Measurements from ENCODE around the gene TIPARP. TPM values are rescaled to one million over a fixed set of nuclear protein-coding genes. Genes with fewer than 3 reads are reported as not detected.

TIPARP gene
- total and polyA plus RNA-seq, 2 experiments from 2014 or later = 4.5 to 6.9 TPM

DNA sequence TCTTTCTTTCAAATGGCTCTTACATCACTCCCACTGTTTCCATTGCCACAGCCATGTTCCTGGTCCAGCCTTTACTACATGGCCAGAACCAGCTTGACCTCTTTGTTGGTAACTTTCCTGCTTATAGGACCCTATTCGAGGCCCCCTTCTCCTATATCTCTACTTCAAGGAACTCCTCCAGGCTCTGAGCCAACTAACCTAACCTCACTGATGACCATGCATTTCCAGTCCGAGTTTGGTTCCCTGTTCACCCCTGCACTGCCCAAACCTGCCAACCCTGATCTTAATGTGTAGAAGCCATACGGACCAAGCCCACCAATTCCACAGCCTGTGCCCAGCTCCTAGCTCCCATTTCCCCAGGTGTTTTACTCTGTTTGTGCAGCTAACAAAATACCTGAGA is 38.4 kb upstream of the TIPARP start:
- Histone ChIP-seq H3K9me2 (ENCODE audit: insufficient read depth) (no peaks in the 10 kb centered on the region; the same call in 1 of the 2 replicates), H3K4me1 (ENCODE audit: insufficient read depth) (no peaks in the 10 kb centered on the region), H3K36me3 (ENCODE audit: insufficient read depth) (no peaks in the 10 kb centered on the region), H3K27me3 (ENCODE audit: insufficient read depth) (no peaks in the 10 kb centered on the region), H2AFZ (0 out of 2 replicates have a peak overlapping the region, but pooled peaks have one; percentile 23), H3K79me2 (replicated peaks; ENCODE audit: insufficient read depth) (no peaks in the 10 kb centered on the region), H3F3A (replicated peaks; ENCODE audit: low read depth) (no peaks in the 10 kb centered on the region), H3K4me2 (no peak overlapping the region), H3K27ac (ENCODE audit: low read depth) (no peak overlapping the region), H4K20me1 (replicated peaks; ENCODE audit: insufficient read depth) (no peaks in the 10 kb centered on the region), H3K4me3 (no peak overlapping the region)
- Mint-ChIP-seq H3K4me3 (no peak overlapping the region), H3K27me3 (ENCODE audit: insufficient read depth, low read depth, poor library complexity) (no peaks in the 10 kb centered on the region), H3K4me1 (peaks cover under 1% of the 10 kb centered on the region; the same call in 1 of the 3 replicates), H3K36me3 (ENCODE audit: low read depth) (no peaks in the 10 kb centered on the region), H3K27ac (no peak overlapping the region), H3K9me3 (no peaks in the 10 kb centered on the region)
- TF ChIP-seq ZNF114 (CRISPR knock-in tag; IDR thresholded peaks at IDR 0.05) (no peak), POLR2AphosphoS5 (IDR thresholded peaks at IDR 0.05; ENCODE audit: low read depth) (no peak), CTCF (conservative IDR thresholded peaks at IDR 0.05; ENCODE audit: low read depth in 2 of 2) (no peak), ZNF331 (CRISPR knock-in tag; IDR thresholded peaks at IDR 0.05; ENCODE audit: low read depth) (no peak), EZH2 (IDR thresholded peaks at IDR 0.05; ENCODE audit: low read depth, unreplicated experiment) (no peak), ZNF462 (CRISPR knock-in tag; IDR thresholded peaks at IDR 0.05) (no peak), JUNB (IDR thresholded peaks at IDR 0.05; ENCODE audit: unreplicated experiment) (no peak), CREB1 (CRISPR knock-in tag; IDR thresholded peaks at IDR 0.05; ENCODE audit: low read depth) (no peak)
- TF ChIP-seq, protein P1, sequence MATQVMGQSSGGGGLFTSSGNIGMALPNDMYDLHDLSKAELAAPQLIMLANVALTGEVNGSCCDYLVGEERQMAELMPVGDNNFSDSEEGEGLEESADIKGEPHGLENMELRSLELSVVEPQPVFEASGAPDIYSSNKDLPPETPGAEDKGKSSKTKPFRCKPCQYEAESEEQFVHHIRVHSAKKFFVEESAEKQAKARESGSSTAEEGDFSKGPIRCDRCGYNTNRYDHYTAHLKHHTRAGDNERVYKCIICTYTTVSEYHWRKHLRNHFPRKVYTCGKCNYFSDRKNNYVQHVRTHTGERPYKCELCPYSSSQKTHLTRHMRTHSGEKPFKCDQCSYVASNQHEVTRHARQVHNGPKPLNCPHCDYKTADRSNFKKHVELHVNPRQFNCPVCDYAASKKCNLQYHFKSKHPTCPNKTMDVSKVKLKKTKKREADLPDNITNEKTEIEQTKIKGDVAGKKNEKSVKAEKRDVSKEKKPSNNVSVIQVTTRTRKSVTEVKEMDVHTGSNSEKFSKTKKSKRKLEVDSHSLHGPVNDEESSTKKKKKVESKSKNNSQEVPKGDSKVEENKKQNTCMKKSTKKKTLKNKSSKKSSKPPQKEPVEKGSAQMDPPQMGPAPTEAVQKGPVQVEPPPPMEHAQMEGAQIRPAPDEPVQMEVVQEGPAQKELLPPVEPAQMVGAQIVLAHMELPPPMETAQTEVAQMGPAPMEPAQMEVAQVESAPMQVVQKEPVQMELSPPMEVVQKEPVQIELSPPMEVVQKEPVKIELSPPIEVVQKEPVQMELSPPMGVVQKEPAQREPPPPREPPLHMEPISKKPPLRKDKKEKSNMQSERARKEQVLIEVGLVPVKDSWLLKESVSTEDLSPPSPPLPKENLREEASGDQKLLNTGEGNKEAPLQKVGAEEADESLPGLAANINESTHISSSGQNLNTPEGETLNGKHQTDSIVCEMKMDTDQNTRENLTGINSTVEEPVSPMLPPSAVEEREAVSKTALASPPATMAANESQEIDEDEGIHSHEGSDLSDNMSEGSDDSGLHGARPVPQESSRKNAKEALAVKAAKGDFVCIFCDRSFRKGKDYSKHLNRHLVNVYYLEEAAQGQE (IDR thresholded peaks at IDR 0.05; ENCODE audit: unreplicated experiment) = no peak
- ATAC-seq = no peak
- DNase-seq (ENCODE audit: low spot score) = no peak

All from GM23338 (cell line).